Activated naive CD8-positive, alpha-beta T cell treated with anti-CD3 and anti-CD28 coated beads, Interleukin-2, amount 10 ng/mL, durations not matched to agents 7 days and 5 days (primary cell): ENCODE results near the gene RAP1GAP2. TPM values are rescaled to one million over a fixed set of nuclear protein-coding genes. Genes with fewer than 3 reads are reported as not detected.

Source experiments
- ATAC-seq: fragments of 150-1000 bp; cut with Tn5 transposase; one replicate; pipeline ENCODE4 v1.10.0; 2021; ENCODE audit warnings: low read depth, moderate library complexity
- POLR2A ChIA-PET: fragments of 350-600 bp; sonication (Branson Sonifier 250); formaldehyde crosslinking; loops from one replicate; lab custom pipeline; 2021; ENCODE audit warnings: antibody characterized with exemption; lab: Charles Lee
- DNase-seq: peaks from one replicate; pipeline ENCODE4 v3.0.0; 2021
- H3K27ac Mint-ChIP-seq: one replicate; pipeline ENCODE4 v1.8.0; 2022; ENCODE audit warnings: mild to moderate bottlenecking, mixed read lengths
- H3K27me3 Mint-ChIP-seq: one replicate; pipeline ENCODE4 v1.8.0; 2022; ENCODE audit warnings: mild to moderate bottlenecking, moderate library complexity, mixed read lengths
- H3K36me3 Mint-ChIP-seq: one replicate; pipeline ENCODE4 v1.8.0; 2021; ENCODE audit warnings: mild to moderate bottlenecking, mixed read lengths
- H3K4me1 Mint-ChIP-seq: one replicate; pipeline ENCODE4 v1.8.0; 2021; ENCODE audit warnings: mixed read lengths
- H3K4me3 Mint-ChIP-seq: one replicate; pipeline ENCODE4 v1.8.0; 2022; ENCODE audit warnings: mild to moderate bottlenecking, moderate library complexity, mixed read lengths
- H3K9me3 Mint-ChIP-seq: one replicate; pipeline ENCODE4 v1.8.0; 2021; ENCODE audit warnings: mixed read lengths
- total RNA-seq, 2 experiments: library from RNA; stranded (reverse); gene quantifications; one replicate each; pipeline ENCODE4 v1.2.3, GENCODE V29; 2021

Gene RAP1GAP2
- total RNA-seq, 2 experiments from 2014 or later: 4.0 to 4.8 TPM

GRCh38 chr17:2932946-2933345 is 136.7 kb downstream of the RAP1GAP2 start:
- no peak for DNase-seq
- H3K27ac Mint-ChIP-seq: no peak overlapping the region
- no peak overlapping the region for H3K4me3 Mint-ChIP-seq
- H3K9me3 Mint-ChIP-seq: no peaks in the 10 kb centered on the region
- peaks cover 8% of the 10 kb centered on the region for H3K27me3 Mint-ChIP-seq
- H3K4me1 Mint-ChIP-seq: peaks cover 1% of the 10 kb centered on the region
- no peak for ATAC-seq
- no peaks in the 10 kb centered on the region for H3K36me3 Mint-ChIP-seq
- POLR2A ChIA-PET: no interaction called here

- Mint-ChIP-seq H3K36me3 (no peaks in the 10 kb centered on the region), H3K9me3 (no peaks in the 10 kb centered on the region), H3K4me1 (peaks cover 1% of the 10 kb centered on the region), H3K27me3 (peaks cover 8% of the 10 kb centered on the region), H3K27ac (no peak overlapping the region), H3K4me3 (no peak overlapping the region)
- ATAC-seq (no peak), DNase-seq (no peak)
- POLR2A ChIA-PET: no interaction called here
Measured at GRCh38 chr17:2933606-2934005, 137.4 kb downstream of the RAP1GAP2 start.

GRCh38 chr17:2935632-2936031 is 139.4 kb downstream of the RAP1GAP2 start:
- ATAC-seq: no peak
- no peak for DNase-seq
- POLR2A ChIA-PET: no interaction called here
- Mint-ChIP-seq H3K4me1 (peaks cover 1% of the 10 kb centered on the region), H3K36me3 (no peaks in the 10 kb centered on the region), H3K4me3 (no peak overlapping the region), H3K27ac (no peak overlapping the region), H3K9me3 (no peaks in the 10 kb centered on the region), H3K27me3 (peaks cover 8% of the 10 kb centered on the region)

- DNase-seq (no peak), ATAC-seq (no peak)
- POLR2A ChIA-PET: interaction anchor here (0.6 kb wide), 1 partner anchor 1188 kb away, joined by 3 read pairs; no protein-coding TSS in a partner anchor
- Mint-ChIP-seq H3K27me3 (peaks cover 12% of the 10 kb centered on the region), H3K4me1 (peaks cover 1% of the 10 kb centered on the region), H3K4me3 (no peak overlapping the region), H3K27ac (no peak overlapping the region), H3K36me3 (no peaks in the 10 kb centered on the region), H3K9me3 (no peaks in the 10 kb centered on the region)
Measured at GRCh38 chr17:2936351-2936750, 140.1 kb downstream of the RAP1GAP2 start.

- Mint-ChIP-seq H3K27ac (no peak overlapping the region), H3K4me1 (peaks cover 1% of the 10 kb centered on the region), H3K9me3 (no peaks in the 10 kb centered on the region), H3K27me3 (peaks cover 12% of the 10 kb centered on the region), H3K4me3 (no peak overlapping the region), H3K36me3 (no peaks in the 10 kb centered on the region)
- DNase-seq: no peak
- no peak for ATAC-seq
- POLR2A ChIA-PET: interaction anchor here (0.6 kb wide), 1 partner anchor 1187 kb away, joined by 3 read pairs; no protein-coding TSS in a partner anchor
Measured at GRCh38 chr17:2936771-2937321, 140.6 kb downstream of the RAP1GAP2 start.

GRCh38 chr17:2937331-2938003 is 141.2 kb downstream of the RAP1GAP2 start:
- Mint-ChIP-seq H3K27ac (no peak overlapping the region), H3K36me3 (no peaks in the 10 kb centered on the region), H3K4me3 (no peak overlapping the region), H3K9me3 (no peaks in the 10 kb centered on the region), H3K4me1 (peaks cover 1% of the 10 kb centered on the region), H3K27me3 (peaks cover 8% of the 10 kb centered on the region)
- DNase-seq: no peak
- POLR2A ChIA-PET: no interaction called here
- no peak for ATAC-seq

- DNase-seq (no peak), ATAC-seq (no peak)
- H3K27ac Mint-ChIP-seq: no peak overlapping the region
- H3K9me3 Mint-ChIP-seq: no peaks in the 10 kb centered on the region
- H3K4me1 Mint-ChIP-seq: peaks cover 10% of the 10 kb centered on the region
- H3K4me3 Mint-ChIP-seq: no peak overlapping the region
- POLR2A ChIA-PET: no interaction called here
- H3K36me3 Mint-ChIP-seq: no peaks in the 10 kb centered on the region
- H3K27me3 Mint-ChIP-seq: peaks cover 15% of the 10 kb centered on the region
Measured at GRCh38 chr17:2939714-2940351, 143.6 kb downstream of the RAP1GAP2 start.

- ATAC-seq: no peak
Measured at GRCh38 chr17:2940352-2940751, 144.1 kb downstream of the RAP1GAP2 start.

GRCh38 chr17:2943981-2944380 is 147.7 kb downstream of the RAP1GAP2 start:
- no peak for DNase-seq
- POLR2A ChIA-PET: no interaction called here
- Mint-ChIP-seq H3K4me3 (no peak overlapping the region), H3K4me1 (peaks cover 14% of the 10 kb centered on the region), H3K27ac (no peak overlapping the region), H3K9me3 (no peaks in the 10 kb centered on the region), H3K36me3 (no peaks in the 10 kb centered on the region), H3K27me3 (peaks cover 17% of the 10 kb centered on the region)
- ATAC-seq: no peak

More at GRCh38 chr17:2940352-2940751, 144.1 kb downstream of the RAP1GAP2 start:
- DNase-seq: no peak
- H3K27me3 Mint-ChIP-seq: peaks cover 16% of the 10 kb centered on the region
- H3K36me3 Mint-ChIP-seq: no peaks in the 10 kb centered on the region
- POLR2A ChIA-PET: no interaction called here
- H3K4me3 Mint-ChIP-seq: no peak overlapping the region
- H3K27ac Mint-ChIP-seq: no peak overlapping the region
- H3K9me3 Mint-ChIP-seq: no peaks in the 10 kb centered on the region
- H3K4me1 Mint-ChIP-seq: peaks cover 12% of the 10 kb centered on the region

GRCh38 chr17:2945299-2945698 is 149.1 kb downstream of the RAP1GAP2 start:
- Mint-ChIP-seq H3K27me3 (peaks cover 17% of the 10 kb centered on the region), H3K36me3 (no peaks in the 10 kb centered on the region), H3K4me3 (no peak overlapping the region), H3K9me3 (no peaks in the 10 kb centered on the region), H3K27ac (no peak overlapping the region), H3K4me1 (peaks cover 14% of the 10 kb centered on the region)
- DNase-seq: no peak
- POLR2A ChIA-PET: no interaction called here
- no peak for ATAC-seq

GRCh38 chr17:2946144-2946543 is 149.9 kb downstream of the RAP1GAP2 start:
- H3K4me1 Mint-ChIP-seq: peaks cover 14% of the 10 kb centered on the region
- no peaks in the 10 kb centered on the region for H3K36me3 Mint-ChIP-seq
- no peak overlapping the region for H3K4me3 Mint-ChIP-seq
- H3K9me3 Mint-ChIP-seq: no peaks in the 10 kb centered on the region
- peaks cover 14% of the 10 kb centered on the region for H3K27me3 Mint-ChIP-seq
- H3K27ac Mint-ChIP-seq: no peak overlapping the region
- no peak for ATAC-seq
- no peak for DNase-seq
- POLR2A ChIA-PET: no interaction called here

GRCh38 chr17:2947588-2947950 is 151.3 kb downstream of the RAP1GAP2 start:
- no peak for ATAC-seq
- Mint-ChIP-seq H3K9me3 (no peaks in the 10 kb centered on the region), H3K27ac (no peak overlapping the region), H3K36me3 (no peaks in the 10 kb centered on the region), H3K4me1 (peaks cover 14% of the 10 kb centered on the region), H3K4me3 (no peak overlapping the region), H3K27me3 (peaks cover 13% of the 10 kb centered on the region)
- DNase-seq: no peak
- POLR2A ChIA-PET: no interaction called here

GRCh38 chr17:2947996-2948550 is 151.8 kb downstream of the RAP1GAP2 start:
- Mint-ChIP-seq H3K4me1 (peaks cover 14% of the 10 kb centered on the region), H3K27ac (no peak overlapping the region), H3K4me3 (no peak overlapping the region), H3K27me3 (peaks cover 13% of the 10 kb centered on the region), H3K36me3 (no peaks in the 10 kb centered on the region), H3K9me3 (no peaks in the 10 kb centered on the region)
- POLR2A ChIA-PET: no interaction called here
- ATAC-seq (no peak), DNase-seq (no peak)
